DMS153 (cell line): ENCODE data around the gene PFDN6.
"Not testable (repeated sequence)": the region's sequence is repeated elsewhere in the genome, so short reads cannot be mapped to it uniquely, and the experiment has no call there.

Experiments used
- DNase-seq: peaks from one replicate; lab custom pipeline; 2025; lab: John Stamatoyannopoulos, UW

PFDN6 gene

DNA sequence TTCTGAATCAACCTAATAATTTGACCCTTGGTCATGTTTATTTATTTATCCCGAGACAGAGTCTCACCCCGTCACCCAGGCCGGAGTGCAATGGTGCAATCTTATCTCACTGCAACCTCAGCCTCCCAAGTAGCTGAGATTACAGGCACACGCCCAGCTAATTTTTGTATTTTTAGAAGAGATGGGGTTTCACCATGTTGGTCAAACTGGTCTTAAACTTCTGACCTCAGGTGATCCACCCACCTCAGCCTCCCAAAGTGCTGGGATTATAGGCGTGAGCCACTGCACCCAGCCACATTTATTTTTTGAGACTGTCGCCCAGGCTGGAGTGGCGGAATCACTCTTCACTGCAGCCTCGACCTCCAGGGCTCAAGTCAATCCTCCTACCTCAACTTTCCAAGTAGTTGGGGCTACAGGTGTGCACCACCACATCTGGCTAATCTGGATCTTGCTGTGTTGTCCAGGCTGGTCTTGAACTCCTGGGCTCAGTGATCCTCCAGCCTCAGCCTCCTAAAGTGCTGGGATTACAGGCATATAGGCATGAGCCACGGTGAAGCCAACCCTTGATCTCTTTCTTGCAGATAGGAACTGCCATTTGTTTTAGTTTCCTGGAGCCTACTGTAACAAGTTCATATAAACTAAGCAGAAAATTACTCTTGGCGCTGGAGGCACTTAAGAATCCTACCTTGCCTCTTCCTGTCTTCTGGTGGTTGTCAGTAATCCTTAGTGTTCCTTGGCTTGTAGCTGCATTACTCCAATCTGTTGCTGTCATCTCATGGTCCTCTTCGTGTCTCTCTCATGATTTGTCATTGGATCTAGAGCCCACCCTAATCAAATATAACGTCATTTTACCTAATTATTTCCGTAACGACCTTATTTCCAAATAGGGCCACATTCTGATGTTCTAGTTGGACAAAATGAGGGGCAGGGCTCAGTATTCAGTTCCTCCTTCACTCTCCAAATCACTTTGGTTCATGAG is 15.2 kb upstream of the PFDN6 start:
- no peak for DNase-seq

- not testable (repeated sequence) for DNase-seq
Measured at GRCh38 chr6:33275795-33276580, 13.4 kb upstream of the PFDN6 start.

GRCh38 chr6:33276581-33276863 is 12.9 kb upstream of the PFDN6 start:
- no peak for DNase-seq

GRCh38 chr6:33276864-33277662 is 12.3 kb upstream of the PFDN6 start, which contains the start of gene B3GALT4:
B3GALT4 (plus strand) TSS chr6:33277123; CDS start chr6:33277420, 297 bp downstream.
- DNase-seq, result peak; percentile 71

GRCh38 chr6:33277663-33278391 is 11.6 kb upstream of the PFDN6 start:
- DNase-seq, result no peak

GRCh38 chr6:33278392-33278741 is 11.0 kb upstream of the PFDN6 start:
- DNase-seq, result no peak

DNA sequence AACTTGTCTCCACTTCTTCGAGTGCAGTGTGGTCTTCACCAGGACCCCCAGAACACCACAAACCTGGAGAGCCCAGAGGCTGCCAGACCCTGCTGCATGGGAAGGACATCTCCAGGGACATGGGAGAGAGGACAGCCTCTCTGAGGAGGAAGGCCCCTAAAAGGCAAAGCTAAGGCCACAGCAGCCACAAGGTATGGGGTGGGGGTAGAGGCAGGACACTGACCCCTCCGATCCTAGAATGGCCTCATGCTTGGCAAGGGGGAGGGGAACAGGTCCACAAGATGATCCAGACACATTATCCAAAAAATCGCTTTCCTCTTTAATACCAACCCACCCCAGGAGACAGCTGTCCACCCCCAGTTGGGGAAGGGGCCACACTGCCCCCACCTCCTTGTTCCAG is 10.6 kb upstream of the PFDN6 start:
- DNase-seq, result no peak

DNA sequence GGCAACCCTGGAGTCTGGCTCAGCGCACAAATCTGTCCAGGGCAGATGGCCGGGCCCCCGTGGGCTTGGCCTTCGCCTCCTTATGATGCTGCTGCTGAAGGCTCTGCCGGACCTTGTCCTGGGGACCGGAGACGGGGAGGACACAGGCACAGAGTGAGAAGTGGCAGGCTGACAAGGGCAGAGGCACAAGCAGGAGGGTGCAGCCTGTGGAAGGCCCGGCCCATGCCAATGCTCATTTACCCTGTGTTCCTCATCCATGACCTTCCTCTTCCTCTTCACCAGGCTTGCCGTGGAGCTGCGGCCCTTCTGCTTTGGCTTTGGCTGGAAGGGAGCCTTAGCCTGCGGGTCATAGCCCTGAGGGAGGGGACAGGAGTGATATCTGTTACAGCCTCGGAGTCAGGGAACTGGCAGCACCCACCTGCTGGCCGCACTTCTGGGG is 10.1 kb upstream of the PFDN6 start:
- DNase-seq, result no peak

DNA sequence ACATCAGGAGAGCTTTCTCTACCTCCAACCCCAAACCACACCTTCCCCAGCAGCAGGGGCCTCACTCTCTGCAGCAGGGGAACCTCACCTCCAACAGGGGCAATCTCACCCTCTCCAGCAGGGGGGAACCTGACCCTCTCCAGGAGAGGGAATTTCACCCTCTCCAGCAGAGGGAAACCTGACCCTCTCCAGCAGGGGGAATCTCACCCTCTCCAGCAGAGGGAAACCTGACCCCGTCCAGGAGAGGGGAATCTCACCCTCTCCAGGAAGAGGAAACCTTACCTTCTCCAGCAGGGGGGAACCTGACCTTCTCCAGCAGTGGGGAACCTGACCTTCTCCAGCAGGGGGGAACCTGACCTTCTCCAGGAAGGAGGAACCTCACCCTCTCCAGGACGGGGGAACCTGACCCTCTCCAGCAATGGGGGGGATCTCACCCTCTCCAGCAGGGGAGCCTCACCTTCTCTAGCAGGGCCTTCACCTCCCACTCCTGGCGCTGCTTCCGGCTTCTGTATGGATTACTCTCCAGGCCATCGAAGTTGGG is 9.4 kb upstream of the PFDN6 start:
- DNase-seq, result peak; percentile 65

DNA sequence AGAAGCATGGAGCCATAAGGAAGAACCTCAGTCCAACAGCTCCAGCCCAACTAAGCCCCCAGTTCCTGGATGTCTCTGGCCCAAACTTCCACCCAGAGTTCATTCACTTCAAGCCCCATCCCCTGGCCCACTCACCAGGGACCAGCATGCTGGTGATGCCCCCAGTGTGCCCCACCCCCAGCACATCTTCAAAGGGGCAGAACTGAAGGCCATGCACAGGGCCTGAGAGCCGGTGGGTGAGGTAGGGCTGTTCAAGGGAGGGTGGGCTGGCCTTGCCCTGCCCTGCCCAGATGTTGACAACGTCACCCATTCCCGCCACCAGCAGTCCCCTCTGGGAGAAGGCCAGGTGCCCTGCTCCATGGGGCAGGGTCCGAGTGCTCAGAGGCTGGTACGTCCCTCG is 8.9 kb upstream of the PFDN6 start:
- DNase-seq, result no peak

GRCh38 chr6:33285214-33285613 is 4.2 kb upstream of the PFDN6 start:
- not testable (repeated sequence) for DNase-seq

GRCh38 chr6:33286946-33287914 is 2.2 kb upstream of the PFDN6 start:
- DNase-seq, result no peak

GRCh38 chr6:33288141-33288920 is 1.1 kb upstream of the PFDN6 start:
- DNase-seq, result no peak

GRCh38 chr6:33289784-33290315 is 449 bp downstream of the PFDN6 start:
- DNase-seq, result no peak

- DNase-seq, result no peak
Measured at GRCh38 chr6:33290459-33290858, 1.1 kb downstream of the PFDN6 start.

DNA sequence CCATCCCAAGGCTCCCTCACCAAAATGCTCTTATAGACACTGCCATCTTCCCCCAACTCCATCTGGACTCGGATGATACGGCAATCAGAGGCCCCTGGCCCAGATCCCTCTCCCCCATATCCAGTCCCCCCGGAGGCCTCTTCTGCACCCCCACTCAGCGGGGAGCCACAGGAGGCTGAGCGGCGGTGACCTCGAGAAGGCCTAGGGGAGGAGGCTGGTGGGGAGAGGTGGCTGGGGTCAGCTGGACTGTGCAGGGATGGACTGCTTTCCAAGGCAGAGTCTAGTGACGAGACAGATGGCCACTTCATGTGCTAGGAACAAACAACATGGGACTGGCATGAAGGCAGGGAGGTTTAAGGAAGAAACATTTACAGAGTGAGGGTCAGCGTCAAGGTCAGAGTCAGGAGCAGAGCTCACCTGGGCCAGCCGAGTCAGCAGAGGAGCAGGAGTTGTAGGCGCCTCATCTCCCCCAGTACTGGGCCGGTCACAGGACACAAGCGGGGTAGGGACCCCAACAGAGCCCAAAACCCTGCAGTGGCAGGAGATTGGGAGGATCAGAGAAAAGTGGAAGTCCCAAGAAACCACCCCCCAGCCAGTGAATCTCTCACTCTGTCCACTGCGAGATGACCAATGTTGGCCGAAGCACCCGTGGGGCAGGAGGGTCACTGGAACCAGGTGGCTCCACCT is 3.7 kb downstream of the PFDN6 start:
- no peak for DNase-seq

DNA sequence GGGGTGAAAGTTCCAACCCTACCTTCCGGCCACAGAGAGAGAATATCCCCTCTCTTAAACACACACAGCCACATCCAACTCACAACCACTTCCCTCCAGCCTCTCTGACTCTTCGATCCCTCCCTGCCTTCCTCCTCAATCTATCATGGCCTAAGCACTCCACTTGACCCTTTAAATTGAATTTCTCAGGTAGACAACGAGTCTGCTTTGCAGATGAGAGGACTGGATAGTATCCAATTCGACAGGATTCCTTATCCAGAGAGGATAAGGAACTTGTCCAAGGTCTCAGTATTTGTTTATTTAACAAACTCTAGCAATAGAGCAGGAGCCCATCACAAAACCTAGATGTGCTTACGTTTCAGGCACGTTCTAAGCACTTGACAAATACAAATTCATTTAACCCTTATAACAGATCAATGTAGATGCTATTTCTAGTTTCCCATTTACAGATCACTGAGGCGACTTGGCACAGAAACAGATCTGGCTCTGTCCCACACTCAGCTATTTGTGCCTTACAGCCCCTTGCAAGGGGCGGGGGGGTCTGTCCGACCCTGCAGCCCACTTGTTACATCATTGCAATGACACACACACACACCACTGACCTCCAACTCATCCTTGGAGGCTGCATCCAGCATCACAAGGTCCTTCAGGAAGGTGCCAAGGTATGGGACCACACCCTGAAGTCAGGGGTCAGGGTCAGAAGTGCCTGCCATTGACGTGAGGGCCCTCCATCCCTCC is 4.9 kb downstream of the PFDN6 start:
- no peak for DNase-seq
